IgD-negative memory B cell (primary cell): ENCODE measurements around the gene ASIC4. TPM values are rescaled to one million over a fixed set of nuclear protein-coding genes. Genes with fewer than 3 reads are reported as not detected.

ENCODE experiments used
- H3K27ac Mint-ChIP-seq, 3 donors: one replicate each; pipeline ENCODE4 v1.8.0; 2020 to 2022; ENCODE audit warnings: mild to moderate bottlenecking in 3 of 3, mixed read lengths in 3 of 3, moderate library complexity in 1 of 3
- H3K27me3 Mint-ChIP-seq: one replicate; pipeline ENCODE4 v1.8.0; 2021; ENCODE audit warnings: mixed read lengths
- H3K36me3 Mint-ChIP-seq: one replicate; pipeline ENCODE4 v1.8.0; 2020; ENCODE audit warnings: mild to moderate bottlenecking, mixed read lengths
- H3K4me1 Mint-ChIP-seq, 3 donors: one replicate each; pipeline ENCODE4 v1.8.0; 2020 to 2022; ENCODE audit warnings: mixed read lengths in 3 of 3, mild to moderate bottlenecking in 1 of 3
- H3K4me3 Mint-ChIP-seq, 4 donors: one replicate each; pipeline ENCODE4 v1.8.0; 2020 to 2022; ENCODE audit warnings: mild to moderate bottlenecking in 4 of 4, mixed read lengths in 4 of 4, moderate library complexity in 3 of 4
- H3K9me3 Mint-ChIP-seq, 3 donors: one replicate each; pipeline ENCODE4 v1.8.0; 2020 to 2021; ENCODE audit warnings: mixed read lengths in 3 of 3, mild to moderate bottlenecking in 1 of 3
- polyA plus RNA-seq: library from polyadenylated mRNA; unstranded; fragments of 300-500 nt; fragmentation: Illumina TruSeq; gene quantifications from one replicate; pipeline ENCODE4 v1.2.3, GENCODE V29; 2021

Gene ASIC4
- polyA plus RNA-seq, 1 donor from 2014 or later: not detected

DNA sequence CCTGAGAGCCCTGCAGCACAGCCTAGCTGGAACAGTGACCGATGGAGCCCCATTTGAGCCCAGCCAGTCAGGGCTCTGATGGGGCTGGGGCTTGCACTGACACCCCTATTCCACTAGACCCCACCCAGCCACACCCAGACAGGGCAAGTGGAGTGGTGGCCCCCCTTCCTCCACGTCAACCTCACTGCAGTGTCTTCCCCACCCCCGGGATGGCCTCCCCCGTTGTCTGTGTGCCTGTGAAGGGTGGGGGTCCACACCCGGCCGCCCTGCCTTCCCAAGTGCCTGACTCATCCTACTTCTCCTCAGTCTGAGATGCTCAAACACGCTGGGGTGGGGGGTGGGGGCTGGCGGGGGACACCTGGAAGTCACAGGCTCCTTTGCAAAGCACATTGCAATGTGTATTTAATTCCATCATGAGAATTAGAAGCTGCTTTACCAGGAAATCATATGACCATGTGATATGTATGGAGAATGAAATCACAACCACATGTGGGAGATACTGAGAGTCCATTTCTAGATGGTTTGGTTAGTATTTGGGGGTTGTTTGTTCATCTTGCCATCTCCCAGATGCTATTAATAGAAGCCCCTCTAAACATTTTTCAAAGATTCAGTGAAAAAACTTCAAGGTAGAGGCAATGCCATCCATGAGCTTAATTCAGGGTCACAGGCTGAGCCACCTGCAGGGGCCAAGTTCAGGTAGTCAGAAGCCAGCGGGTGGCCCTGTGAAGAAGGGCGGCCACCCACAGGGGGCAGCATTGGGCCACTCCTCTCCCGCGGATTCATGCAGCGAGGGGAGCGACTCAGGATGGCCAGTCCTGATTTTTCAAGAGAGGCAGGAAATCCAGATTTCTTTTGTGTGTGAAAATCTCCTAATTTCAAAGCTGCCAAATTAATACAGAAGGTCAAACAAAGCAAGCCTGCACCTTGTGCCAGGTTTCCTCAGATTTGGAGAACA is 38.3 kb upstream of the ASIC4 start:
- Mint-ChIP-seq H3K4me1 (no peaks in the 10 kb centered on the region), H3K27ac (peak overlapping the region in 1 of 3 donors; percentile 43), H3K27me3 (peaks cover 31% of the 10 kb centered on the region), H3K4me3 (no peak overlapping the region), H3K36me3 (no peaks in the 10 kb centered on the region), H3K9me3 (no peaks in the 10 kb centered on the region)

DNA sequence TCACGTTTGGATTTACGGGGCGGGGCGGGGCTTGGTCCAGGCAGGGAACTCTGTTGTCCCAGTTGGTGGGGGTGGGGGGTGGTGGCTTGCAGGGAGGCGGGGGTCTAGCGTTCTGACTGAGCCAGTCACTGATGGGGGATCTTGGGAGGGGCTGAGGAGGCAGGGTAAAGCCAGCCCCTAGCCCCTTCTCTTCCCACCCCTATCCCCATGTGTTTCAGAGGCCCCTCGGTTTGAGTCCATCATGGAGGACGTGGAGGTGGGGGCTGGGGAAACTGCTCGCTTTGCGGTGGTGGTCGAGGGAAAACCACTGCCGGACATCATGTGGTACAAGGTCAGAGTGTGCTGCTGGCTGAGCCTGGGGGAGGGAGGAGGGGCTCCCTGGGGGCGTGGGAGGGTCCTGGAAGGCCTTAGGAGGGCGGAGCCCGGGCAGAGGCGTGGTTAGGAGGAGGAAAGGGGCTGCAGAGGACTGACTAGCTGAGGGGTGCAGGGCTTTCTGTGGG is 37.6 kb upstream of the ASIC4 start:
- Mint-ChIP-seq H3K4me1 (no peaks in the 10 kb centered on the region), H3K27me3 (peaks cover 32% of the 10 kb centered on the region)

DNA sequence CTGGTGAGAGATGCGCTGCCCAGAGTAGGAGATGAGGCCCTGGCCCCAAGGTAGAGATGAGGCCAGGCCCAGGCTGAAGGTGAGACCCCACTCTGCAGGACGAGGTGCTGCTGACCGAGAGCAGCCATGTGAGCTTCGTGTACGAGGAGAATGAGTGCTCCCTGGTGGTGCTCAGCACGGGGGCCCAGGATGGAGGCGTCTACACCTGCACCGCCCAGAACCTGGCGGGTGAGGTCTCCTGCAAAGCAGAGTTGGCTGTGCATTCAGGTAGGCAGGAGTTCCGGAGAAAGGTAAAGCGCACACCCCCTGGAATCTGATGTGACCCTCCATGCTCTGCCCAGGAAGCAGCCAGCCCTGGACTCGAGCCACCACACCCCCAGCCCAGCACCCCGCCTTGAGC is 37.1 kb upstream of the ASIC4 start:
- Mint-ChIP-seq H3K4me1 (no peaks in the 10 kb centered on the region), H3K9me3 (no peaks in the 10 kb centered on the region), H3K4me3 (no peak overlapping the region), H3K36me3 (no peaks in the 10 kb centered on the region), H3K27me3 (peaks cover 36% of the 10 kb centered on the region), H3K27ac (no peak overlapping the region)

More for the DNA sequence above, 37.6 kb upstream of the ASIC4 start:
- Mint-ChIP-seq H3K27ac (peak overlapping the region in 1 of 3 donors; percentile 43), H3K4me3 (no peak overlapping the region), H3K36me3 (no peaks in the 10 kb centered on the region), H3K9me3 (no peaks in the 10 kb centered on the region)

DNA sequence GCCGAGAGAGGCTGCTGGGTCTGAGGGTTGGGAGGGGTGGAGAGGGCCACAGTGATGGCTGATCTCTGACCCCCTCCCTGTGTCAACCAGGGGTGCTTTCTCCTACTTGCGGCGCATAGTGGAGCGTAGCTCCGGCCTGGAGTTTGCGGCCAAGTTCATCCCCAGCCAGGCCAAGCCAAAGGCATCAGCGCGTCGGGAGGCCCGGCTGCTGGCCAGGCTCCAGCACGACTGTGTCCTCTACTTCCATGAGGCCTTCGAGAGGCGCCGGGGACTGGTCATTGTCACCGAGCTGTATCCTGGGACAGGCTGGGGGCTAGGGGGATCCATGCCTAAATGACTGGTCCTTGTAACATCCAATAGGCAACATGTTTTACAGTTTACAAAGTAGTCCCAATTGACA is 36.5 kb upstream of the ASIC4 start:
- Mint-ChIP-seq H3K4me1 (no peaks in the 10 kb centered on the region), H3K9me3 (no peaks in the 10 kb centered on the region), H3K4me3 (no peak overlapping the region), H3K27ac (no peak overlapping the region), H3K36me3 (no peaks in the 10 kb centered on the region), H3K27me3 (peaks cover 38% of the 10 kb centered on the region)

DNA sequence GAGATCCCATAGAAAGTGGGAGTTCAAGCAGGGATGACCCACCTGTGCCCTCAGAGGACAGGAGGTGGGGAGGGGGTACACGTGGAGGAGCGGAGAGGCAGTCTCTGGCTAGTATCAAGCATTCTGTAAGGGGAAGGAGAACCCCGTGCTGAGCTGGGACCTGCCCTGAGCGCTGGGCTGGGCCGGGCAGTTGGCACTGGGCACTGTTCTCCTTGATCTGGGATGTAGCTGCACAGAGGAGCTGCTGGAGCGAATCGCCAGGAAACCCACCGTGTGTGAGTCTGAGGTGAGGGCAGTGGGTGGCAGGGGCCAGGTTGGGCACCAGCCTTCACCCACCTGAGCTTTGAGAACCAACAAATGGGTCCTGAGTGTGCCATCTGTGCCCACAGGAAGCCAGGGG is 35.4 kb upstream of the ASIC4 start:
- Mint-ChIP-seq H3K27me3 (peaks cover 36% of the 10 kb centered on the region), H3K4me1 (no peaks in the 10 kb centered on the region), H3K27ac (no peak overlapping the region), H3K36me3 (no peaks in the 10 kb centered on the region), H3K4me3 (no peak overlapping the region), H3K9me3 (no peaks in the 10 kb centered on the region)

DNA sequence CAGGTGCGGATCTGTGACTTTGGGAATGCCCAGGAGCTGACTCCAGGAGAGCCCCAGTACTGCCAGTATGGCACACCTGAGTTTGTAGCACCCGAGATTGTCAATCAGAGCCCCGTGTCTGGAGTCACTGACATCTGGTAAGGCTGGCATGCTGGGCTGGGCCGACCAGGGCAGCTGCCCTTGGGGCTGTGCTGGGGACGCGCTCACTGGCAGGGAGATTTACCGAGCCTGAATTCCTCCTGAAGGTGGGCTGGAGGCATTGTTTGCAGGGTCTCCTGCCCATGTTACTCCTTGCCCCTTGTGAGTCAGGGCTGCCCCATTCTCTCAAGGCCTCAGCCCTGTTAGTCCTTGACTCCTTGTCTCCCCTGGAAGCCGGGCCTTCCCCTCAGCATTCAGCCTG is 34.3 kb upstream of the ASIC4 start:
- no peaks in the 10 kb centered on the region for H3K36me3 Mint-ChIP-seq
- H3K9me3 Mint-ChIP-seq: no peaks in the 10 kb centered on the region
- no peaks in the 10 kb centered on the region for H3K4me1 Mint-ChIP-seq
- H3K27ac Mint-ChIP-seq: no peak overlapping the region
- H3K4me3 Mint-ChIP-seq: no peak overlapping the region
- peaks cover 41% of the 10 kb centered on the region for H3K27me3 Mint-ChIP-seq

DNA sequence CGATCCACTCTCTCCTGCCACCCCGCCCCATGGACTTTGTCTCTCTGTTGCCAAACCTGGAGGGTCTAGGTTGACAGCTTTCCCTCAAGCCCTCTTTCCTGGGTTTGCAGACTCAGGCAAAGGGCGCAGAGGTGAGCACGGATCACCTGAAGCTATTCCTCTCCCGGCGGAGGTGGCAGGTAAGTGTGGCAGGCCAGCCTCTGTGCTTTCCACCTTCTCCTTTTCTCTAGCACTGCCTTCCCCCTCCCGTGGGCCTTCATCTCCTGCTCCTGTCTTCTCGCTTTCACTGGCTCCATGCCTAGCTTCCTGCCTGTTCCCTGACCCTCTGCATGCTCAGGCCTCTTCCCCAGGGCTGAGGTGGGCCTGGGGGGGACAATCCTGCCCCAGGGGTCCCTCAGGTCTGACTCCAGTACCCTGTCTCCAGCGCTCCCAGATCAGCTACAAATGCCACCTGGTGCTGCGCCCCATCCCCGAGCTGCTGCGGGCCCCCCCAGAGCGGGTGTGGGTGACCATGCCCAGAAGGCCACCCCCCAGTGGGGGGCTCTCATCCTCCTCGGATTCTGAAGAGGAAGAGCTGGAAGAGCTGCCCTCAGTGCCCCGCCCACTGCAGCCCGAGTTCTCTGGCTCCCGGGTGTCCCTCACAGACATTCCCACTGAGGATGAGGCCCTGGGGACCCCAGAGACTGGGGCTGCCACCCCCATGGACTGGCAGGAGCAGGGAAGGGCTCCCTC is 31.4 kb upstream of the ASIC4 start:
- Mint-ChIP-seq H3K4me1 (no peaks in the 10 kb centered on the region), H3K27me3 (peaks cover 50% of the 10 kb centered on the region), H3K9me3 (no peaks in the 10 kb centered on the region), H3K4me3 (no peak overlapping the region), H3K27ac (no peak overlapping the region), H3K36me3 (no peaks in the 10 kb centered on the region)

DNA sequence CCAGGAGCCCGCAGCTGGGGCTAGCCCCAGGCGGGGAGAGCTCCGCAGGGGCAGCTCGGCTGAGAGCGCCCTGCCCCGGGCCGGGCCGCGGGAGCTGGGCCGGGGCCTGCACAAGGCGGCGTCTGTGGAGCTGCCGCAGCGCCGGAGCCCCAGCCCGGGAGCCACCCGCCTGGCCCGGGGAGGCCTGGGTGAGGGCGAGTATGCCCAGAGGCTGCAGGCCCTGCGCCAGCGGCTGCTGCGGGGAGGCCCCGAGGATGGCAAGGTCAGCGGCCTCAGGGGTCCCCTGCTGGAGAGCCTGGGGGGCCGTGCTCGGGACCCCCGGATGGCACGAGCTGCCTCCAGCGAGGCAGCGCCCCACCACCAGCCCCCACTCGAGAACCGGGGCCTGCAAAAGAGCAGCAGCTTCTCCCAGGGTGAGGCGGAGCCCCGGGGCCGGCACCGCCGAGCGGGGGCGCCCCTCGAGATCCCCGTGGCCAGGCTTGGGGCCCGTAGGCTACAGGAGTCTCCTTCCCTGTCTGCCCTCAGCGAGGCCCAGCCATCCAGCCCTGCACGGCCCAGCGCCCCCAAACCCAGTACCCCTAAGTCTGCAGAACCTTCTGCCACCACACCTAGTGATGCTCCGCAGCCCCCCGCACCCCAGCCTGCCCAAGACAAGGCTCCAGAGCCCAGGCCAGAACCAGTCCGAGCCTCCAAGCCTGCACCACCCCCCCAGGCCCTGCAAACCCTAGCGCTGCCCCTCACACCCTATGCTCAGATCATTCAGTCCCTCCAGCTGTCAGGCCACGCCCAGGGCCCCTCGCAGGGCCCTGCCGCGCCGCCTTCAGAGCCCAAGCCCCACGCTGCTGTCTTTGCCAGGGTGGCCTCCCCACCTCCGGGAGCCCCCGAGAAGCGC is 30.6 kb upstream of the ASIC4 start:
- H3K4me1 Mint-ChIP-seq: no peaks in the 10 kb centered on the region
- H3K27ac Mint-ChIP-seq: no peak overlapping the region
- peak overlapping the region in 3 of 4 donors; percentile 17 to 68 (median 37) for H3K4me3 Mint-ChIP-seq

DNA sequence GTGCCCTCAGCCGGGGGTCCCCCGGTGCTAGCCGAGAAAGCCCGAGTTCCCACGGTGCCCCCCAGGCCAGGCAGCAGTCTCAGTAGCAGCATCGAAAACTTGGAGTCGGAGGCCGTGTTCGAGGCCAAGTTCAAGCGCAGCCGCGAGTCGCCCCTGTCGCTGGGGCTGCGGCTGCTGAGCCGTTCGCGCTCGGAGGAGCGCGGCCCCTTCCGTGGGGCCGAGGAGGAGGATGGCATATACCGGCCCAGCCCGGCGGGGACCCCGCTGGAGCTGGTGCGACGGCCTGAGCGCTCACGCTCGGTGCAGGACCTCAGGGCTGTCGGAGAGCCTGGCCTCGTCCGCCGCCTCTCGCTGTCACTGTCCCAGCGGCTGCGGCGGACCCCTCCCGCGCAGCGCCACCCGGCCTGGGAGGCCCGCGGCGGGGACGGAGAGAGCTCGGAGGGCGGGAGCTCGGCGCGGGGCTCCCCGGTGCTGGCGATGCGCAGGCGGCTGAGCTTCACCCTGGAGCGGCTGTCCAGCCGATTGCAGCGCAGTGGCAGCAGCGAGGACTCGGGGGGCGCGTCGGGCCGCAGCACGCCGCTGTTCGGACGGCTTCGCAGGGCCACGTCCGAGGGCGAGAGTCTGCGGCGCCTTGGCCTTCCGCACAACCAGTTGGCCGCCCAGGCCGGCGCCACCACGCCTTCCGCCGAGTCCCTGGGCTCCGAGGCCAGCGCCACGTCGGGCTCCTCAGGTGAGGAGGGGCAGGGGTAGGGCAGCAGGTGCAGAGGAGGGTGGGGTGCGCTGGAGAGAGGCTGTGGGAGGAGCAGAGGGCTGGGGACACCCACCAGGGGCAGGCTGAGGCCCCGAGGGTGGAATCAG is 29.7 kb upstream of the ASIC4 start:
- Mint-ChIP-seq H3K9me3 (no peaks in the 10 kb centered on the region), H3K27ac (no peak overlapping the region), H3K4me3 (peak overlapping the region in 3 of 4 donors; percentile 37 to 78 (median 68)), H3K36me3 (no peaks in the 10 kb centered on the region), H3K27me3 (peaks cover 53% of the 10 kb centered on the region), H3K4me1 (no peaks in the 10 kb centered on the region)

More for the DNA sequence above, 30.6 kb upstream of the ASIC4 start:
- no peaks in the 10 kb centered on the region for H3K36me3 Mint-ChIP-seq
- no peaks in the 10 kb centered on the region for H3K9me3 Mint-ChIP-seq
- peaks cover 53% of the 10 kb centered on the region for H3K27me3 Mint-ChIP-seq

DNA sequence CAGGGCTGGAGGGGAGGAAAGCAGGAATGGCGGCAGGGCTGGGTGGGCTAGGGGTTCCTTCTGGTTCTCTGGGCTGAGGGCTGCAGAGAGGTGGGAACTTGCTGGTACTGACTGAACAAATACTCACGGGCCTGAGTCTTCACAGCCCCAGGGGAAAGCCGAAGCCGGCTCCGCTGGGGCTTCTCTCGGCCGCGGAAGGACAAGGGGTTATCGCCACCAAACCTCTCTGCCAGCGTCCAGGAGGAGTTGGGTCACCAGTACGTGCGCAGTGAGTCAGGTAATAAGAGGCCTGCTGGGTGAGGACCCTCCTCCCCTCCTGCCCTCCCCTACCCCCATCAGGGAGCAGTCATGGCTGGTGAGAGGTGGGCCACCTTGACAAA is 29.1 kb upstream of the ASIC4 start:
- H3K4me1 Mint-ChIP-seq: no peaks in the 10 kb centered on the region
- H3K27ac Mint-ChIP-seq: no peak overlapping the region
- peak overlapping the region in 2 of 4 donors; percentile 38 to 78 for H3K4me3 Mint-ChIP-seq
- peaks cover 51% of the 10 kb centered on the region for H3K27me3 Mint-ChIP-seq
- no peaks in the 10 kb centered on the region for H3K36me3 Mint-ChIP-seq
- H3K9me3 Mint-ChIP-seq: no peaks in the 10 kb centered on the region

DNA sequence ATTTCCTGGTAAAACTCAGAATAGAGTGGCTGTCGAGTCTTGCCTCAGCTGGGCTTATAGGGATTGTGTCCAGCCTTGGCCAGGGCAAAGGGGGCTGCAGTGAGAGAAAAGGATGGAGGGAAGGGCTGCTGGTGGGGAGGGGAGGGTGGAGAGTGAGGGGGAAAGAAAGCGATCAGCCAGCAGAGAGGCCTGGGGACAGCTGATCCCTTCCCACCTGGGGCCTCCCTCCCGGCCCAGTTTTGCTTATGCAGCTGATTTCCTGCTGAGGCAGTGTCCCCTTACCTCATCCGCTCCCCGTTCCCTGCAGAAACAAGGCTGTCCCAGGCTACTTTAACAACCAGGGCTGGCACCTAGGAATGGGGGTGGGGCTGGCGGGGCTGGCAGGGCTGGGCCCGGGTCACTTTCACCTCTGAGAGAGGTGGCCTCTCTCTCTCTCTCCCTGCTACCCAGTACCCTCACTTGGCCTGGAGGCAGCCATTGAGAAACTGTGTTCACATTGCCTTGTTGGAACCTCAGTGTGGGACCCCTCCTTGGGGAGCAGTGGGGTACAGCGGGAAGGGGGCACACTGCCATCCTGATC is 27.8 kb upstream of the ASIC4 start:
- H3K36me3 Mint-ChIP-seq: no peaks in the 10 kb centered on the region
- H3K4me3 Mint-ChIP-seq: no peak overlapping the region
- no peaks in the 10 kb centered on the region for H3K4me1 Mint-ChIP-seq
- no peaks in the 10 kb centered on the region for H3K9me3 Mint-ChIP-seq
- H3K27ac Mint-ChIP-seq: no peak overlapping the region
- peaks cover 55% of the 10 kb centered on the region for H3K27me3 Mint-ChIP-seq

DNA sequence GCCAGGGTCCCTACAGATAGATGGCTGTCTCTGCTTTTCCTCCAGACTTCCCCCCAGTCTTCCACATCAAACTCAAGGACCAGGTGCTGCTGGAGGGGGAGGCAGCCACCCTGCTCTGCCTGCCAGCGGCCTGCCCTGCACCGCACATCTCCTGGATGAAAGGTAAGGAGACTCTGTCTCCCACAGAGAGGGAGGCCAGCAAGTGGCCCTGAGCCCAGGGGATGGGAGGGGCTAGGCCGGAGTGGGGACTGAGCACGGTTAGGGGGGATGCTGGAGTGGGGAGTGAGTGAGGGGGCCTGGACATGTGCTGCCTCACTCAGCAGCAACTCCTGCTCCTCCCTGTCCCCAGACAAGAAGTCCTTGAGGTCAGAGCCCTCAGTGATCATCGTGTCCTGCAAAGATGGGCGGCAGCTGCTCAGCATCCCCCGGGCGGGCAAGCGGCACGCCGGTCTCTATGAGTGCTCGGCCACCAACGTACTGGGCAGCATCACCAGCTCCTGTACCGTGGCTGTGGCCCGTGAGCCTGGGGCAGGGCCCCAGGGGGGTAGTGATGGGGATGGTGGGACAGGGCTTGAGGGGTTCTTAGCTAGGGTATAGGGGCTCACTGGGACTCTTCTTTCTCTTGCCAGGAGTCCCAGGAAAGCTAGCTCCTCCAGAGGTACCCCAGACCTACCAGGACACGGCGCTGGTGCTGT is 26.0 kb upstream of the ASIC4 start:
- Mint-ChIP-seq H3K4me3 (no peak overlapping the region), H3K27ac (no peak overlapping the region), H3K27me3 (peaks cover 45% of the 10 kb centered on the region), H3K36me3 (no peaks in the 10 kb centered on the region), H3K4me1 (no peaks in the 10 kb centered on the region), H3K9me3 (no peaks in the 10 kb centered on the region)

DNA sequence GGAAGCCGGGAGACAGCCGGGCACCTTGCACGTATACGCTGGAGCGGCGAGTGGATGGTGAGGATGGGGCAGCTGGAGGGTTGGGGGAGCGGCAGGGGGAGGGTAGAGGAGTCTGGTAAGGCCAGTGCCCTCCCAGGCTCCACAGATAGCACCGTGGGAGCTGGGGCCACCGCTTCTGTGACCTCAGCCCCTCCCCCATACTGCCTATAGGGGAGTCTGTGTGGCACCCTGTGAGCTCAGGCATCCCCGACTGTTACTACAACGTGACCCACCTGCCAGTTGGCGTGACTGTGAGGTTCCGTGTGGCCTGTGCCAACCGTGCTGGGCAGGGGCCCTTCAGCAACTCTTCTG is 25.5 kb upstream of the ASIC4 start:
- no peak overlapping the region for H3K4me3 Mint-ChIP-seq
- peaks cover 45% of the 10 kb centered on the region for H3K27me3 Mint-ChIP-seq
- H3K27ac Mint-ChIP-seq: no peak overlapping the region
- H3K4me1 Mint-ChIP-seq: no peaks in the 10 kb centered on the region
- H3K9me3 Mint-ChIP-seq: no peaks in the 10 kb centered on the region
- no peaks in the 10 kb centered on the region for H3K36me3 Mint-ChIP-seq
